Trophoblast cell (in vitro differentiated cells and primary cell): ENCODE measurements around the gene RANGAP1.

Experiments used
- DNase-seq, 2 donors: peaks; one replicate each; pipeline ENCODE4 v3.0.0-alpha.2; 2016
- H2AFZ ChIP-seq: 2 replicates; pipeline ENCODE4 v1.6.1; 2013; ENCODE audit warnings: low read length, moderate library complexity, mild to moderate bottlenecking; ENCODE audit not compliant: insufficient read depth, poor library complexity
- H2AK5ac ChIP-seq: 2 replicates; pipeline ENCODE4 v1.6.1; 2013; ENCODE audit warnings: mild to moderate bottlenecking, low read length
- H2BK120ac ChIP-seq: 2 replicates; pipeline ENCODE4 v1.6.1; 2013; ENCODE audit warnings: low read length, mild to moderate bottlenecking, moderate library complexity; ENCODE audit not compliant: insufficient read depth, poor library complexity
- H2BK12ac ChIP-seq: 2 replicates; pipeline ENCODE4 v1.6.1; 2013; ENCODE audit warnings: mild to moderate bottlenecking, low read length, moderate library complexity
- H2BK5ac ChIP-seq: 2 replicates; pipeline ENCODE4 v1.6.1; 2013; ENCODE audit warnings: low read length, low read depth, moderate library complexity, mild to moderate bottlenecking; ENCODE audit not compliant: poor library complexity
- H3K14ac ChIP-seq: 2 replicates; pipeline ENCODE4 v1.6.1; 2013; ENCODE audit warnings: mild to moderate bottlenecking, low read length
- H3K18ac ChIP-seq: 2 replicates; pipeline ENCODE4 v1.6.1; 2013; ENCODE audit warnings: mild to moderate bottlenecking, low read length
- H3K23ac ChIP-seq: 2 replicates; pipeline ENCODE4 v1.6.1; 2013; ENCODE audit warnings: low read length
- H3K27ac ChIP-seq: 2 replicates; pipeline ENCODE4 v1.5.1; 2013; ENCODE audit warnings: low read depth, mild to moderate bottlenecking, inconsistent platforms, low read length, moderate library complexity
- H3K27me3 ChIP-seq: 2 replicates; pipeline ENCODE4 v1.6.1; 2013; ENCODE audit warnings: inconsistent platforms, mild to moderate bottlenecking, low read length, moderate library complexity; ENCODE audit not compliant: insufficient read depth
- H3K36me3 ChIP-seq, 2 experiments: 1 replicate in 1 of 2; 2 replicates in 1 of 2; pipeline ENCODE4 v1.6.1; 2013; ENCODE audit warnings: low read length in 2 of 2, mild to moderate bottlenecking in 2 of 2, moderate library complexity in 1 of 2; ENCODE audit not compliant: insufficient read depth in 2 of 2, control insufficient read depth in 1 of 2
- H3K4ac ChIP-seq: 2 replicates; pipeline ENCODE4 v1.6.1; 2013; ENCODE audit warnings: low read depth, mild to moderate bottlenecking, low read length, moderate library complexity
- H3K4me1 ChIP-seq, 2 experiments: 1 replicate in 1 of 2; 2 replicates in 1 of 2; pipeline ENCODE4 v1.6.1; 2013; ENCODE audit warnings: low read length in 2 of 2, mild to moderate bottlenecking in 2 of 2, moderate library complexity in 1 of 2; ENCODE audit not compliant: insufficient read depth in 2 of 2, control insufficient read depth in 1 of 2
- H3K4me2 ChIP-seq: 2 replicates; pipeline ENCODE4 v1.6.1; 2013; ENCODE audit warnings: inconsistent platforms, mild to moderate bottlenecking, low read length, moderate library complexity
- H3K4me3 ChIP-seq: 2 replicates; pipeline ENCODE4 v1.5.1; 2013; ENCODE audit warnings: mild to moderate bottlenecking, low read depth, low read length, inconsistent platforms
- H3K79me1 ChIP-seq: one replicate; pipeline ENCODE4 v1.6.1; 2013; ENCODE audit warnings: low read length
- H3K79me2 ChIP-seq: 2 replicates; pipeline ENCODE4 v1.6.1; 2013; ENCODE audit warnings: low read length, mild to moderate bottlenecking; ENCODE audit not compliant: control insufficient read depth, insufficient read depth, poor library complexity
- H3K9ac ChIP-seq: 2 replicates; pipeline ENCODE4 v1.6.1; 2013; ENCODE audit warnings: mild to moderate bottlenecking, low read length
- H3K9me3 ChIP-seq: 2 replicates; pipeline ENCODE4 v1.6.1; 2013; ENCODE audit warnings: low read depth, mild to moderate bottlenecking, control low read depth, inconsistent platforms, low read length; ENCODE audit not compliant: insufficient read depth
- H4K12ac ChIP-seq: 2 replicates; pipeline ENCODE4 v1.6.1; 2013; ENCODE audit warnings: low read depth, mild to moderate bottlenecking, low read length, moderate library complexity
- H4K8ac ChIP-seq: 2 replicates; pipeline ENCODE4 v1.6.1; 2013; ENCODE audit warnings: low read depth, mild to moderate bottlenecking, low read length, moderate library complexity
- H4K91ac ChIP-seq: one replicate; pipeline ENCODE4 v1.6.1; 2013; ENCODE audit warnings: low read depth, mild to moderate bottlenecking, low read length, moderate library complexity
- WGBS: extraction: QIAGEN DNeasy Blood & Tissue Kit; methylation state at CpG from one replicate; pipeline ENCODE4 v1.1.7; 2013; ENCODE audit warnings: missing lambda C conversion rate; ENCODE audit not compliant: insufficient read length, insufficient coverage; ENCODE audit errors: extremely low coverage; 5-methylcytosine and 5-hydroxymethylcytosine counted together

RANGAP1 gene

DNA sequence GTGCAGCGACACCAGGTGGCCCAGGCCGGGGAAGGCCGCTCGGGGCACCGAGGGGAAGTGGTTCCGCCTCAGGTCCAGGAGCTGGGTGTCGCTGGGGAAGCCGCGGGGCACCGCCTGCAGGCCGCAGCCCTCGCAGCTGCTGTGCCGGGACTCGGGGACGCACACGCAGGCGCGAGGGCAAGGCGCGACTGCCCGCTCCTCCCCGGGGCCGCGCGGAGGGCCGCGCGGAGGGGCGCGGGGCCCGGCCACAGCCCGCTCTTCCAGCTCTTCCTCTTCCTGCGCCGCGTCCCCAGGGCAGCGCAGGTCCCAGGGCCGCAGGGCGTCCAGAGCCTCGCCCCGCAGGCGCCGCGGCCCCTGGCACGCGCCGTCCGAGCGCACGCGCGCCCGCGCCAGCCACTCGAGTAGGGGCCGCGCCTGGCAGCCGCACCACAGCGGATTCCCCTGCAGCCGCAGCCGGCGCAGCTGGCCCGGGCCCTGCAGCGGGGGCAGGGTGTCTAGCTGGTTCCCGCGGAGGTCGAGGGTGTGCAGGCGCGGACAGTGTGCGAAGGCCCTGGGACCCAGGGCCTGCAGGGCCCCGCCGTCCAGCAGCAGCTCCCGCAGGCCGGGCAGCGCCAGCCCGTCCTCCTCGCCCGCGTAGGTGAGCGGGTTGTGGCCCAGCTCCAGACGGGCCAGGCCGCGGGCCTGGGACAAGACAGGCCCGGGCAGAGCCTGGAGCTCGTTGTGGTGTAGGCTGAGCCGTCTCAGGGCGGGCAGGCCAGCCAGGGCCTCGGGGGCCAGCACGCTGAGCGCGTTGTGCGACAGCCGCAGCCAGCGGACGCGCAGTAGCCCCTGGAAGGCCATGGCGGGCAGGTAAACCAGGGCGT is 48.0 kb downstream of the RANGAP1 start:
- H2BK5ac ChIP-seq, result peak overlapping the region; percentile 12
- DNase-seq, result peak; percentile 87 to 91
- peak overlapping the region; percentile 56 for H3K4ac ChIP-seq
- peak overlapping the region; percentile 91 for H3K14ac ChIP-seq
- H2AFZ ChIP-seq, result peak overlapping the region; percentile 72
- WGBS, result no CpG with 5 or more reads among the region's 97 CpGs
- H3K79me1 ChIP-seq, result peaks cover 11% of the 10 kb centered on the region
- H3K79me2 ChIP-seq, result no peaks in the 10 kb centered on the region
- H4K91ac ChIP-seq, result peak overlapping the region; percentile 82
- peak overlapping the region; percentile 94 for H2AK5ac ChIP-seq
- no peak overlapping the region for H3K9ac ChIP-seq
- H2BK120ac ChIP-seq, result peak overlapping the region; percentile 52
- H2BK12ac ChIP-seq, result peak overlapping the region; percentile 75
- no peaks in the 10 kb centered on the region for H3K36me3 ChIP-seq
- H3K27me3 ChIP-seq, result no peaks in the 10 kb centered on the region
- H4K12ac ChIP-seq, result peak overlapping the region; percentile 49
- H3K4me1 ChIP-seq, result peaks cover 14 to 15% of the 10 kb centered on the region in 2 experiments
- H3K18ac ChIP-seq, result peak overlapping the region; percentile 79
- H3K27ac ChIP-seq, result no peak overlapping the region
- H4K8ac ChIP-seq, result peak overlapping the region; percentile 83
- peak overlapping the region; percentile 83 for H3K4me2 ChIP-seq
- no peaks in the 10 kb centered on the region for H3K9me3 ChIP-seq
- H3K4me3 ChIP-seq, result peak overlapping the region; percentile 58
- H3K23ac ChIP-seq, result no peak overlapping the region

DNA sequence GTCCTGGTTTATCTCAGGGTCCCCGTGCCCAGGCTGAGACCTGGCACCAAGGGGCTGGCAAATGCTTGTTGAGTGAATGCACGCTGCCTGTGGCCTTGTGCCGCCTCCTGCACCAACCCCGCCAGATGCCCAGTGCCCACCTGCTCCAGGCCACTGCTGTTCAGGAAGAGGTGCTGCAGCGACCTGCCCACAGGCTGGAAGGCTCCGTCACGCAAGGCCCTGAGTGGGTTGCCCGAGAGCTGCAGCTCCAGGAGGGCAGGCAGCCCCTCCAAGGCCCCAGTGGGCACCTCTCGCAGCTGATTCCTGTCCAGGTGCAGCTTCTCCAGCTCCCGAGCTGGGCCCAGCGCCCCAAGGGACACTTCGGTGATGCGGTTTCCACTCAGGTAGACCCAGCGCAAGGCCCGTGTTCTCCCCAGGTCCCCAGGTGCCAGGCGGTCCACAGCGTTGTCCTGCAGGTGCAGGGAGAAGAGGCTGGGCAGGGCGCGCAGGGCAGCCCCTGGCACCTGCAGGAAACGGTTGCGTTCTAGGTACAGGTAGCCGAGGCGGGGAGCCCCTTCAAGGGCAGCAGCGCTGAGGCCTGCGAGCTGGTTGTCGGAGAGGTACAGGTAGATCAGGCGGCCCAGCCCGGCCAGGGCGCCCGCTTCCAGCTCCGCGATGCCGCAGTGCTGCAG is 48.8 kb downstream of the RANGAP1 start:
- H3K9ac ChIP-seq, result no peak overlapping the region
- H3K27ac ChIP-seq, result no peak overlapping the region
- H2BK120ac ChIP-seq, result no peak overlapping the region
- H3K14ac ChIP-seq, result no peak overlapping the region
- no peaks in the 10 kb centered on the region for H3K36me3 ChIP-seq
- no peak overlapping the region for H3K18ac ChIP-seq
- DNase-seq, result no peak
- H2BK12ac ChIP-seq, result no peak overlapping the region
- peak overlapping the region; percentile 10 for H4K8ac ChIP-seq
- H3K27me3 ChIP-seq, result no peaks in the 10 kb centered on the region
- no peak overlapping the region for H2BK5ac ChIP-seq
- H3K4me2 ChIP-seq, result peak overlapping the region; percentile 83
- peaks cover 11% of the 10 kb centered on the region for H3K79me1 ChIP-seq
- H3K23ac ChIP-seq, result no peak overlapping the region
- H2AFZ ChIP-seq, result no peak overlapping the region
- H3K4me1 ChIP-seq, result peaks cover 14 to 15% of the 10 kb centered on the region in 2 experiments
- no peak overlapping the region for H2AK5ac ChIP-seq
- H3K79me2 ChIP-seq, result no peaks in the 10 kb centered on the region
- no peak overlapping the region for H4K12ac ChIP-seq
- no peaks in the 10 kb centered on the region for H3K9me3 ChIP-seq
- no peak overlapping the region for H3K4ac ChIP-seq
- no peak overlapping the region for H4K91ac ChIP-seq
- no CpG with 5 or more reads among the region's 33 CpGs for WGBS
- peak overlapping the region; percentile 58 for H3K4me3 ChIP-seq

DNA sequence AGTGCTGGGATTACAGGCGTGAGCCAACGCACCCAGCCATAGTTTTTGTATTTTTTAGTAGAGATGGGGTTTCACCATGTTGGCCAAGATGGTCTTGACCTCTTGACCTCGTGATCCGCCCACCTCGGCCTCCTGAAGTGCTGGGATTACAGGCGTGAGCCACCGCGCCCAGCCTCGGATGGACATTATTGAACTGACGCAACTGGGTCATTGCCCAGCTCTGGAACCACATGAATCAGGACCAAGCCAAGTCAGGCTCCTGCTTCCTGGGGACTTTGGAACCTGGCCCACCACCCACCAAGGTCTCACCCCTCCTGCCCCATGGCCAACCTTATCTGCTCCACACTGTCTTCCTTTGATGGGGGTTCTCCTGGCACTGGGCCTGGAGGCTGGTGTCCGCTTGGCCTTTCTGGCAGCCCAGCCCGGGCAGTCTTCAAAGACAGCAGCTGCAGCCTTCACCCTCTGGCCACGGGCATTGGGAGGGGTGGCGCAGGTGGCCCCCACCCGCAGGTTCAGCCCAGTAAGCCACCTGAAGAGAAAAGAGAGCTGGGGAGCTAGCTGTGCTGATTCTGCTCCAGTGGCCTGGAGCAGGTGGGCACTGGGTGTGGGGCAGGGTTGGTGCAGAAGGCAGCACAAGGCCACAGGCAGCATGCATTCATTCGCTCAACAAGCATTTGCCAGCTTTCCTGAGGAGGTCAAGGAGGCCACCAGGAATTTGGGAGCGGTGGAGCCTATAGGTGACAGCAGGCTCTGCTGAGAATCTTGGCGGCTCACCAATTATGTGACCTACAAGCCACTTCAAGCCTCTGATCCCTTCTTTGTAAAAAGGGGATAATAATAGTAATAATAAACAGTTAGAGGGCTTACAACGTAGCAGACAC is 50.9 kb downstream of the RANGAP1 start:
- no peak overlapping the region for H2BK120ac ChIP-seq
- no peak overlapping the region for H3K27ac ChIP-seq
- H3K36me3 ChIP-seq, result peaks cover 11 to 13% of the 10 kb centered on the region in 2 experiments
- H2BK12ac ChIP-seq, result no peak overlapping the region
- peaks cover 11% of the 10 kb centered on the region for H3K79me1 ChIP-seq
- no peak overlapping the region for H2AFZ ChIP-seq
- H3K9ac ChIP-seq, result no peak overlapping the region
- H3K23ac ChIP-seq, result no peak overlapping the region
- H3K79me2 ChIP-seq, result no peaks in the 10 kb centered on the region
- no peak overlapping the region for H4K8ac ChIP-seq
- H3K4me3 ChIP-seq, result no peak overlapping the region
- peaks cover 14 to 15% of the 10 kb centered on the region in 2 experiments for H3K4me1 ChIP-seq
- WGBS, result no CpG with 5 or more reads among the region's 19 CpGs
- no peak overlapping the region for H3K14ac ChIP-seq
- H2AK5ac ChIP-seq, result no peak overlapping the region
- no peak overlapping the region for H3K4me2 ChIP-seq
- H4K91ac ChIP-seq, result no peak overlapping the region
- no peak overlapping the region for H4K12ac ChIP-seq
- no peak overlapping the region for H3K18ac ChIP-seq
- DNase-seq, result no peak
- H3K27me3 ChIP-seq, result no peaks in the 10 kb centered on the region
- no peak overlapping the region for H3K4ac ChIP-seq
- H3K9me3 ChIP-seq, result no peaks in the 10 kb centered on the region
- H2BK5ac ChIP-seq, result no peak overlapping the region

DNA sequence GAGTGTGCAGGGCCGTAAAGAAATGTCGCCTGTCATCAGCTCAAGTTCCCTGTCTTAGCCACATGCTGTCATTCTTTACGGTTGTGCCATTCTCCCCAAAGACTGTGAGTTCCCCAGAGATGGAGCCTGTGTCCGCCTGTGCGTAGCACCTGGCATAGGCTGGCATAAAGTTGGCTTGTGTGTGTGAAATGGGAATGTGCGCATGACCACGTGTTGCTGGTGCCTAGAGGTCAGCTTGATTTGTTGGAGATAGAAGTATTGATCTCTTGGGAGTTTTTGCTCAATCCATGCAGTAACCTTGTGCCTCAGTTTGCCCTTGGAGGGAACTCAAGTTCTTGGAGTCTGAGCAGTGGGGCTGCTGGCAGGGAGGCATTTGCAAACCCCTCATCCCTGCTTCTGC is 54.6 kb downstream of the RANGAP1 start:
- Histone ChIP-seq H3K23ac (no peak overlapping the region), H3K36me3 (peaks cover 39 to 42% of the 10 kb centered on the region in 2 experiments), H3K4me2 (no peak overlapping the region), H3K79me1 (no peaks in the 10 kb centered on the region), H3K27ac (no peak overlapping the region), H3K27me3 (no peaks in the 10 kb centered on the region), H3K14ac (no peak overlapping the region), H4K12ac (no peak overlapping the region), H2BK5ac (no peak overlapping the region), H3K9me3 (peaks cover 2% of the 10 kb centered on the region), H3K9ac (no peak overlapping the region), H2AFZ (no peak overlapping the region), H4K8ac (no peak overlapping the region), H3K79me2 (no peaks in the 10 kb centered on the region), H3K4ac (no peak overlapping the region), H2AK5ac (no peak overlapping the region), H2BK12ac (no peak overlapping the region), H3K18ac (no peak overlapping the region), H4K91ac (no peak overlapping the region), H3K4me1 (no peaks in the 10 kb centered on the region), H2BK120ac (no peak overlapping the region), H3K4me3 (no peak overlapping the region)
- no CpG with 5 or more reads among the region's 7 CpGs for WGBS
- DNase-seq, result no peak
